ENCODE data around the gene NUDT14. TPM values are rescaled to one million over a fixed set of nuclear protein-coding genes. Genes with fewer than 3 reads are reported as not detected.

NUDT14 gene
- total RNA-seq, 1 experiment from 2014 or later, result 50.8 TPM

- H3K4me3 ChIP-seq (ENCODE audit: low read length), result no peak overlapping the region
- TF ChIP-seq EZH2 (IDR thresholded peaks at IDR 0.05; ENCODE audit: low read length, unreplicated experiment), result no peak
- no peak for TF ChIP-seq CTCF (conservative IDR thresholded peaks at IDR 0.05; ENCODE audit: low read depth, low read length)
- TF ChIP-seq EZH2phosphoT487 (IDR thresholded peaks at IDR 0.05; ENCODE audit: borderline replicate concordance, low read length), result no peak
- ChIA-PET CTCF (no interaction called here), POLR2A (ENCODE audit: unreplicated experiment) (no interaction called here)
- no peaks in the 10 kb centered on the region for H4K20me1 ChIP-seq (ENCODE audit: low read length)
- no peaks in the 10 kb centered on the region for H3K36me3 ChIP-seq (ENCODE audit: low read depth, low read length)
- no peaks in the 10 kb centered on the region for H3K4me1 ChIP-seq (ENCODE audit: insufficient read depth, low read length)
- no peak overlapping the region for H2AFZ ChIP-seq (ENCODE audit: low read length)
- H3K9me3 ChIP-seq (ENCODE audit: low read length), result no peaks in the 10 kb centered on the region
- DNase-seq (no peak), ATAC-seq (no peak)
- H3K27me3 ChIP-seq (ENCODE audit: low read length), result no peaks in the 10 kb centered on the region
- H3K4me2 ChIP-seq (ENCODE audit: low read length), result no peak overlapping the region
- H3K27ac ChIP-seq (ENCODE audit: low read length), result no peak overlapping the region
- no TSS peak for BruUV-seq (replicated peaks)
- no peaks in the 10 kb centered on the region for H3K9me2 ChIP-seq (replicated peaks; ENCODE audit: low read length)
- no peaks in the 10 kb centered on the region for H3F3A ChIP-seq (ENCODE audit: low read length, unreplicated experiment)
- H3K9ac ChIP-seq (ENCODE audit: low read length), result no peak overlapping the region
- intact Hi-C loops (cut with micrococcal nuclease), result no loop called here
- H3K79me2 ChIP-seq (ENCODE audit: low read length), result no peaks in the 10 kb centered on the region
These were observed 29.9 kb downstream of the NUDT14 start for GRCh38 chr14:105151084-105151837.

GRCh38 chr14:105150368-105151083, 30.6 kb downstream of the NUDT14 start:
- Histone ChIP-seq H3K79me2 (ENCODE audit: low read length) (no peaks in the 10 kb centered on the region), H3F3A (ENCODE audit: low read length, unreplicated experiment) (no peaks in the 10 kb centered on the region), H3K9me3 (ENCODE audit: low read length) (no peaks in the 10 kb centered on the region), H3K4me1 (ENCODE audit: insufficient read depth, low read length) (no peaks in the 10 kb centered on the region), H3K9ac (ENCODE audit: low read length) (no peak overlapping the region), H4K20me1 (ENCODE audit: low read length) (no peaks in the 10 kb centered on the region), H3K4me2 (ENCODE audit: low read length) (no peak overlapping the region), H3K4me3 (ENCODE audit: low read length) (no peak overlapping the region), H3K27me3 (ENCODE audit: low read length) (no peaks in the 10 kb centered on the region), H3K36me3 (ENCODE audit: low read depth, low read length) (no peaks in the 10 kb centered on the region), H2AFZ (ENCODE audit: low read length) (no peak overlapping the region), H3K27ac (ENCODE audit: low read length) (no peak overlapping the region), H3K9me2 (replicated peaks; ENCODE audit: low read length) (no peaks in the 10 kb centered on the region)
- intact Hi-C loops (cut with micrococcal nuclease), result no loop called here
- DNase-seq (no peak), ATAC-seq (no peak)
- BruUV-seq (replicated peaks), result no TSS peak
- ChIA-PET CTCF (no interaction called here), POLR2A (ENCODE audit: unreplicated experiment) (no interaction called here)
- TF ChIP-seq EZH2 (IDR thresholded peaks at IDR 0.05; ENCODE audit: low read length, unreplicated experiment) (no peak), CTCF (conservative IDR thresholded peaks at IDR 0.05; ENCODE audit: low read depth, low read length) (no peak), EZH2phosphoT487 (IDR thresholded peaks at IDR 0.05; ENCODE audit: borderline replicate concordance, low read length) (no peak)

GRCh38 chr14:105150026-105150367, 31.1 kb downstream of the NUDT14 start:
- Histone ChIP-seq H3K36me3 (ENCODE audit: low read depth, low read length) (no peaks in the 10 kb centered on the region), H3F3A (ENCODE audit: low read length, unreplicated experiment) (no peaks in the 10 kb centered on the region), H3K79me2 (ENCODE audit: low read length) (no peaks in the 10 kb centered on the region), H3K9ac (ENCODE audit: low read length) (no peak overlapping the region), H3K9me2 (replicated peaks; ENCODE audit: low read length) (no peaks in the 10 kb centered on the region), H2AFZ (ENCODE audit: low read length) (no peak overlapping the region), H3K4me1 (ENCODE audit: insufficient read depth, low read length) (no peaks in the 10 kb centered on the region), H3K4me2 (ENCODE audit: low read length) (no peak overlapping the region), H3K27ac (ENCODE audit: low read length) (no peak overlapping the region), H3K27me3 (ENCODE audit: low read length) (no peaks in the 10 kb centered on the region), H4K20me1 (ENCODE audit: low read length) (no peaks in the 10 kb centered on the region), H3K4me3 (ENCODE audit: low read length) (no peak overlapping the region), H3K9me3 (ENCODE audit: low read length) (no peaks in the 10 kb centered on the region)
- BruUV-seq (replicated peaks), result no TSS peak
- TF ChIP-seq EZH2phosphoT487 (IDR thresholded peaks at IDR 0.05; ENCODE audit: borderline replicate concordance, low read length) (no peak), EZH2 (IDR thresholded peaks at IDR 0.05; ENCODE audit: low read length, unreplicated experiment) (no peak), CTCF (conservative IDR thresholded peaks at IDR 0.05; ENCODE audit: low read depth, low read length) (no peak)
- intact Hi-C loops (cut with micrococcal nuclease), result no loop called here
- POLR2A ChIA-PET (ENCODE audit: unreplicated experiment), result no interaction called here
- CTCF ChIA-PET, result interaction anchor here (0.7 kb wide), 1 partner anchor 42 kb away, joined by 3 read pairs; no protein-coding TSS in a partner anchor
- DNase-seq, result no peak
- ATAC-seq, result no peak

Data from PC-3 (cell line).